Panc1 (cell line): Measurements from ENCODE around the gene CEACAM21. TPM values are rescaled to one million over a fixed set of nuclear protein-coding genes. Genes with fewer than 3 reads are reported as not detected.

Experiments used
- ATAC-seq: fragments of 200-7000 bp; cut with Tn5 transposase; 2 replicates; pipeline ENCODE4 v1.9.1; 2020; ENCODE audit warnings: mild to moderate bottlenecking, moderate library complexity
- BruUV-seq: library from RNA; stranded (reverse); fragments of 400-500 nt; replicated peaks from 2 replicates; lab custom pipeline; 2021; lab: Mats Ljungman, UMichigan
- CTCF ChIA-PET: fragments of 300-600 bp; sonication (Branson Sonifier 250); formaldehyde crosslinking; loops from one replicate; lab custom pipeline; 2022; ENCODE audit warnings: antibody characterized with exemption; lab: Charles Lee
- POLR2A ChIA-PET: fragments of 300-600 bp; sonication (Branson Sonifier 250); formaldehyde crosslinking; loops from one replicate; lab custom pipeline; 2022; ENCODE audit warnings: antibody characterized with exemption; lab: Charles Lee
- DNase-seq: peaks from one replicate; pipeline ENCODE4 v3.0.0-alpha.2; 2010; ENCODE audit warnings: low read depth, low spot score
- H3K27ac ChIP-seq: 2 replicates; pipeline ENCODE4 v1.5.1; 2011; ENCODE audit warnings: mild to moderate bottlenecking, low read length, inconsistent platforms
- H3K27me3 ChIP-seq: fragments of 200-500 bp; sonication (Bioruptor generic); 2 replicates; pipeline ENCODE4 v1.6.0; 2014; ENCODE audit warnings: low read length, inconsistent platforms; ENCODE audit not compliant: control insufficient read depth, insufficient read depth
- H3K36me3 ChIP-seq: fragments of 200-500 bp; sonication (Bioruptor generic); 2 replicates; pipeline ENCODE4 v1.5.1; 2014; ENCODE audit warnings: inconsistent platforms, mild to moderate bottlenecking, low read length, moderate library complexity; ENCODE audit not compliant: control insufficient read depth, insufficient read depth
- H3K4me1 ChIP-seq: 2 replicates; pipeline ENCODE4 v1.5.1; 2011; ENCODE audit warnings: inconsistent platforms, mild to moderate bottlenecking, low read length, moderate library complexity; ENCODE audit not compliant: control insufficient read depth, insufficient read depth
- H3K4me3 ChIP-seq, 2 experiments: 2 replicates each; pipeline ENCODE4 v1.5.1; 2011 to 2012; ENCODE audit warnings: low read depth in 2 of 2, low read length in 2 of 2, mild to moderate bottlenecking in 2 of 2, inconsistent platforms in 1 of 2, moderate library complexity in 1 of 2
- H3K9me3 ChIP-seq: fragments of 200-500 bp; sonication (Bioruptor generic); 2 replicates; pipeline ENCODE4 v1.5.1; 2014; ENCODE audit warnings: low read depth, mild to moderate bottlenecking, inconsistent platforms, low read length, moderate library complexity; ENCODE audit not compliant: control insufficient read depth, insufficient read depth
- POLR2AphosphoS5 ChIP-seq: IDR thresholded peaks from 2 replicates; pipeline ENCODE4 v1.6.1; 2012; ENCODE audit warnings: mild to moderate bottlenecking, low read depth, low read length, moderate library complexity
- SIN3A ChIP-seq: IDR thresholded peaks from 2 replicates; pipeline ENCODE4 v1.6.1; 2012; ENCODE audit warnings: low read depth, mild to moderate bottlenecking, low read length, moderate library complexity, borderline replicate concordance; ENCODE audit not compliant: insufficient read depth
- TCF7L2 ChIP-seq: IDR thresholded peaks from 2 replicates; pipeline ENCODE4 v1.6.1; 2011; ENCODE audit warnings: mild to moderate bottlenecking, low read depth, low read length, inconsistent platforms
- in situ Hi-C: cut with HindIII; loops from 2 replicates; pipeline ENCODE4 v1.10.0; 2016; ENCODE audit warnings: low sequenced_read_pairs, low pct_unique_long_range_greater_than_20kb
- intact Hi-C: fragments of 100-400 bp; cut with micrococcal nuclease; formaldehyde crosslinking; loops from one replicate; pipeline ENCODE4 v1.10.0; 2022; ENCODE audit not compliant: unreplicated experiment
- total RNA-seq: library from RNA; stranded (reverse); gene quantifications from one replicate; pipeline ENCODE4 v1.2.1, GENCODE V29; 2021; ENCODE audit not compliant: unreplicated experiment
- TF ChIP-seq, protein P1 (sequence below), 2 experiments: IDR thresholded peaks; 2 replicates each; pipeline ENCODE4 v1.6.1; 2011 to 2012; ENCODE audit warnings: low read depth in 2 of 2, control low read depth in 1 of 2, low read length in 1 of 2, mild to moderate bottlenecking in 1 of 2, moderate library complexity in 1 of 2; ENCODE audit not compliant: insufficient read depth in 1 of 2
- TF ChIP-seq, protein P2 (sequence below): fragments of 450-650 bp; IDR thresholded peaks from 2 replicates; pipeline ENCODE4 v1.5.1; 2017; ENCODE audit warnings: mild to moderate bottlenecking

The CEACAM21 gene
- total RNA-seq, 1 experiment from 2014 or later = not detected

DNA sequence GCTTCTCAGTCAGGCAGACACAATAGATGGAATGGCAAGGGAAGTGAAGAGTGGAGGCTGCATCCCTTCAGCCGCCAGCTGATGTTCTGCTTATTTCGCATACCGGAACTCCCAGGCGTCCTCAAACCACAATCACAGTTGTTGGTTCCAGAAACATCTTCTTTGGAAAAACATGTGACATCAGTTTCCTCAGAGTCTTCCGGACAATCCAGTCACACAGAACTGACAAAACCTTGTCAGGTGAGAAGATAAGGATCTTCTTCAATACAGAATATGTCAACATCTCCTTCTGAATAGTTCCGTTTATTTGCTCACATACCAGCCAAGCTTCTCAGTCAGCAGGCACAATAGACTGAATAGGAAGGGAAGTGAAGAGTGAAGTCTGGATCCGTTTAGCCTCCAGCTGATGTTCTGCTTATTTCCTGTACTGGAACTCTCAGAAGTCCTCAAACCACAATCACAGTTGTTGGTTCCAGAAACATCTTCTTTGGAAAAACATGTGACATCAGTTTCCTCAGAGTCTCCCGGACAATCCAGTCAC, 45.1 kb upstream of the CEACAM21 start:
- no TSS peak for BruUV-seq
- ChIA-PET POLR2A (no interaction called here), CTCF (no interaction called here)
- TF ChIP-seq POLR2AphosphoS5 (no peak), TCF7L2 (no peak), SIN3A (no peak)
- TF ChIP-seq, protein P1, sequence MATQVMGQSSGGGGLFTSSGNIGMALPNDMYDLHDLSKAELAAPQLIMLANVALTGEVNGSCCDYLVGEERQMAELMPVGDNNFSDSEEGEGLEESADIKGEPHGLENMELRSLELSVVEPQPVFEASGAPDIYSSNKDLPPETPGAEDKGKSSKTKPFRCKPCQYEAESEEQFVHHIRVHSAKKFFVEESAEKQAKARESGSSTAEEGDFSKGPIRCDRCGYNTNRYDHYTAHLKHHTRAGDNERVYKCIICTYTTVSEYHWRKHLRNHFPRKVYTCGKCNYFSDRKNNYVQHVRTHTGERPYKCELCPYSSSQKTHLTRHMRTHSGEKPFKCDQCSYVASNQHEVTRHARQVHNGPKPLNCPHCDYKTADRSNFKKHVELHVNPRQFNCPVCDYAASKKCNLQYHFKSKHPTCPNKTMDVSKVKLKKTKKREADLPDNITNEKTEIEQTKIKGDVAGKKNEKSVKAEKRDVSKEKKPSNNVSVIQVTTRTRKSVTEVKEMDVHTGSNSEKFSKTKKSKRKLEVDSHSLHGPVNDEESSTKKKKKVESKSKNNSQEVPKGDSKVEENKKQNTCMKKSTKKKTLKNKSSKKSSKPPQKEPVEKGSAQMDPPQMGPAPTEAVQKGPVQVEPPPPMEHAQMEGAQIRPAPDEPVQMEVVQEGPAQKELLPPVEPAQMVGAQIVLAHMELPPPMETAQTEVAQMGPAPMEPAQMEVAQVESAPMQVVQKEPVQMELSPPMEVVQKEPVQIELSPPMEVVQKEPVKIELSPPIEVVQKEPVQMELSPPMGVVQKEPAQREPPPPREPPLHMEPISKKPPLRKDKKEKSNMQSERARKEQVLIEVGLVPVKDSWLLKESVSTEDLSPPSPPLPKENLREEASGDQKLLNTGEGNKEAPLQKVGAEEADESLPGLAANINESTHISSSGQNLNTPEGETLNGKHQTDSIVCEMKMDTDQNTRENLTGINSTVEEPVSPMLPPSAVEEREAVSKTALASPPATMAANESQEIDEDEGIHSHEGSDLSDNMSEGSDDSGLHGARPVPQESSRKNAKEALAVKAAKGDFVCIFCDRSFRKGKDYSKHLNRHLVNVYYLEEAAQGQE (IDR thresholded peaks at IDR 0.05; ENCODE audit: insufficient read depth in 1 of 2, low read depth in 2 of 2, low read length in 1 of 2) = no peak
- TF ChIP-seq, protein P2, sequence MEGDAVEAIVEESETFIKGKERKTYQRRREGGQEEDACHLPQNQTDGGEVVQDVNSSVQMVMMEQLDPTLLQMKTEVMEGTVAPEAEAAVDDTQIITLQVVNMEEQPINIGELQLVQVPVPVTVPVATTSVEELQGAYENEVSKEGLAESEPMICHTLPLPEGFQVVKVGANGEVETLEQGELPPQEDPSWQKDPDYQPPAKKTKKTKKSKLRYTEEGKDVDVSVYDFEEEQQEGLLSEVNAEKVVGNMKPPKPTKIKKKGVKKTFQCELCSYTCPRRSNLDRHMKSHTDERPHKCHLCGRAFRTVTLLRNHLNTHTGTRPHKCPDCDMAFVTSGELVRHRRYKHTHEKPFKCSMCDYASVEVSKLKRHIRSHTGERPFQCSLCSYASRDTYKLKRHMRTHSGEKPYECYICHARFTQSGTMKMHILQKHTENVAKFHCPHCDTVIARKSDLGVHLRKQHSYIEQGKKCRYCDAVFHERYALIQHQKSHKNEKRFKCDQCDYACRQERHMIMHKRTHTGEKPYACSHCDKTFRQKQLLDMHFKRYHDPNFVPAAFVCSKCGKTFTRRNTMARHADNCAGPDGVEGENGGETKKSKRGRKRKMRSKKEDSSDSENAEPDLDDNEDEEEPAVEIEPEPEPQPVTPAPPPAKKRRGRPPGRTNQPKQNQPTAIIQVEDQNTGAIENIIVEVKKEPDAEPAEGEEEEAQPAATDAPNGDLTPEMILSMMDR = no peak
- Histone ChIP-seq H3K4me1 (no peaks in the 10 kb centered on the region), H3K9me3 (no peaks in the 10 kb centered on the region), H3K27me3 (peaks cover 32% of the 10 kb centered on the region), H3K36me3 (no peaks in the 10 kb centered on the region), H3K27ac (no peak overlapping the region), H3K4me3 (no peak overlapping the region)
- no peak for ATAC-seq
- no peak for DNase-seq
- in situ Hi-C loops = no loop called here
- intact Hi-C loops = no loop called here

DNA sequence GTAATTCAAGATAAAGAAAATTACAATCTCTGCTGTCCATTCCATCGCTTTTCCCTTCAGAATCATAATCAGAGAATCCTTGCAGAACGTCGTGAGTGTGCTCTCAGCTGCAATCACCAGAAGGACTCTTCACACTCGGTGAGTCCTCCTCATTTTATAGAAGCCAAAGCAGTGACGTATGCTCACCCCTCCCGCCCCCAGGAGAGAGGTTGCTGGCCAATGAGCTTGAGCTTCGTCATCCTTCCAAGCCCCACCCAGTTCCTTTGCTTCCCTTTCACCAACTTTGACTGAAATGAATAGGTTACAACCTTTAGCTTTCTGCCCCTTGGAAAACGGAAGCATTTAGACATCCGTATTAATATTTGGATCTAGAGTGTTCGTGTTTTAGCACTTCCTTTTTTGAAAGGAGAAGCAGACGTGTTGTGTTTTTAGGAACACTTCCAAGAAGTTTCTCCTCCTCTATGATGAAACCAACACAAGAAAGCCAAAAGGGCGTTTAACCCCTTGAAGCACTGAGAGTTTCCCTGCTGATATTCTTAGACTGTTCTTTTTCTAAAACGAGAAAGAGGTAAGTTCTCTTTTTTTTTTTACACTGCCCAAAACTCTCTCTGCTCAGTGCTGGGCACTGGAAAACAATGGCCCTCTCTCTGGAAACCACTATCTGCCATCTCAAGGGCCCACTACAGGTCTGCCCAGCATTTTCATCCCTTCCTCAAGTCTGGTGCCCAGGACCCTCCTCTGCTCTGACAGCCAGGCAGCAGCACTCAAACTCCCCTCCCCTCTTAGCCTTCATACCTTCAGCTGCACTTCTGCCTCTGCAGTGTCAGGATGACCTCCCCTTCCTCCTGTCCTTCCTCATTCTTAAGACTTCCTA, 44.3 kb upstream of the CEACAM21 start:
- ChIA-PET POLR2A (no interaction called here), CTCF (no interaction called here)
- H3K9me3 ChIP-seq = no peaks in the 10 kb centered on the region
- peaks cover 29% of the 10 kb centered on the region for H3K27me3 ChIP-seq
- intact Hi-C loops (no loop called here), in situ Hi-C loops (no loop called here)
- ATAC-seq (no peak), DNase-seq (no peak)
- no peaks in the 10 kb centered on the region for H3K36me3 ChIP-seq
- H3K4me3 ChIP-seq = no peak overlapping the region
- TF ChIP-seq, protein P2 = no peak
- TF ChIP-seq, protein P1 (IDR thresholded peaks at IDR 0.05; ENCODE audit: insufficient read depth in 1 of 2, low read depth in 2 of 2, low read length in 1 of 2) = no peak
- TF ChIP-seq TCF7L2 = no peak
- TF ChIP-seq POLR2AphosphoS5 = no peak
- TF ChIP-seq SIN3A = no peak
- H3K4me1 ChIP-seq = no peaks in the 10 kb centered on the region
- no peak overlapping the region for H3K27ac ChIP-seq
- no TSS peak for BruUV-seq
